ENCODE data around the gene DUSP8.

DNA sequence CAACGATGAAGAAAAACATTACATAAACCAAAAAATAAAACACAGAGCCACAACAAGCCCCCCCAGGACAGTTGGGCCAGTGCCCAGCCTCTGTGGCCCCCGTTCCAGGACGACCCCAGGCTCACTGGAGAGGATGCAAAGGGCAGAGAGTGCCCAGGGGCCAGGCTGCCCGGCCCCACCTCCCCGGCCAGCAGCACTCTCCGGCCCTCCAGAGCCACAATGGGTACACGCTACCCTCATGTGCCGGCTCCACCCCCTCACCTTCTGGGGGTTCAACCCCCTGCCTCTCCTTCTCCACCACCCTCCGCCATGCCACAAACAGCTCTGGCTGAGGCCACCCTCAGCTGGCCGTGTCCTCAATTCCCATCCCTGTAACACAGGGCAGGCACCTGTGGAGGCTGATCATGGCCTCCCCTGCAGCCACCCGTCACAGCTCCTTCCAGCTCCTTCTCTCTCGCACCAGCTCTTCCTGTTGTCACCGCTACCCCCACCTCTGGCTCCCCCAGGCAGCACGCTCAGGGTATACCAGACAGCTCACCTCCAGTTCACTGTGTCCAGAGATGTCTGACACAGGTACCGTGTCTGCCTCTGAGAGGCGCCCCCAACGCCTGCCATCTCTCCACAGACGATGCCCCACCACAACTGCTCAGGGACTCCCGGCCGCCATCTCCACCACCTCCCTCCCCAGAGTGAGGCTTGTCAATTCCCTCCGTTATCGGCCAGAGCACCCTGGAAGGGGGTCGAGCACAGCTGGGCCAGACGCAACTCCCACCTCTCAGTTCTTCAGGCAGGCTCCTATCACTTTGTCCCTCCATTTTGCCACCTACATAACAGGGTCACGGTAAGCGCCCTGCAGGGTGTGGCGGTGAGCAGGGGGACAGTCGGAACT is 54.7 kb downstream of the DUSP8 start:
- TF ChIP-seq, protein P1, sequence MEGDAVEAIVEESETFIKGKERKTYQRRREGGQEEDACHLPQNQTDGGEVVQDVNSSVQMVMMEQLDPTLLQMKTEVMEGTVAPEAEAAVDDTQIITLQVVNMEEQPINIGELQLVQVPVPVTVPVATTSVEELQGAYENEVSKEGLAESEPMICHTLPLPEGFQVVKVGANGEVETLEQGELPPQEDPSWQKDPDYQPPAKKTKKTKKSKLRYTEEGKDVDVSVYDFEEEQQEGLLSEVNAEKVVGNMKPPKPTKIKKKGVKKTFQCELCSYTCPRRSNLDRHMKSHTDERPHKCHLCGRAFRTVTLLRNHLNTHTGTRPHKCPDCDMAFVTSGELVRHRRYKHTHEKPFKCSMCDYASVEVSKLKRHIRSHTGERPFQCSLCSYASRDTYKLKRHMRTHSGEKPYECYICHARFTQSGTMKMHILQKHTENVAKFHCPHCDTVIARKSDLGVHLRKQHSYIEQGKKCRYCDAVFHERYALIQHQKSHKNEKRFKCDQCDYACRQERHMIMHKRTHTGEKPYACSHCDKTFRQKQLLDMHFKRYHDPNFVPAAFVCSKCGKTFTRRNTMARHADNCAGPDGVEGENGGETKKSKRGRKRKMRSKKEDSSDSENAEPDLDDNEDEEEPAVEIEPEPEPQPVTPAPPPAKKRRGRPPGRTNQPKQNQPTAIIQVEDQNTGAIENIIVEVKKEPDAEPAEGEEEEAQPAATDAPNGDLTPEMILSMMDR (conservative IDR thresholded peaks at IDR 0.05), result no peak
- TF ChIP-seq EZH2 (IDR thresholded peaks at IDR 0.05; ENCODE audit: low read depth), result no peak
